Subcutaneous adipose tissue (tissue), 4 donors: ENCODE data around the gene CRTC1. TPM values are rescaled to one million over a fixed set of nuclear protein-coding genes. Genes with fewer than 3 reads are reported as not detected.

ENCODE experiments used
- CTCF ChIP-seq: fragments of 450-650 bp; IDR thresholded peaks from one replicate; pipeline ENCODE4 v1.5.1; 2016; ENCODE audit warnings: low read depth, mild to moderate bottlenecking, control low read depth, antibody characterized with exemption, moderate library complexity
- total RNA-seq, 4 donors: library from RNA; depleted of rRNA; stranded (reverse); fragments of >200 nt; gene quantifications; one replicate each; pipeline ENCODE4 v1.1.0, GENCODE V29; 2016

Gene CRTC1
- total RNA-seq, 4 donors from 2014 or later: 2.0 to 8.3 (median 3.9) TPM

- TF ChIP-seq CTCF: no peak
Observed at GRCh38 chr19:18807861-18808331, 124.4 kb downstream of the CRTC1 start.

- no peak for TF ChIP-seq CTCF
Observed at GRCh38 chr19:18809149-18809868, 125.8 kb downstream of the CRTC1 start.

- TF ChIP-seq CTCF: no peak
Observed at GRCh38 chr19:18814063-18814462, 130.6 kb downstream of the CRTC1 start.

- no peak for TF ChIP-seq CTCF
Observed at GRCh38 chr19:18815673-18816072, 132.2 kb downstream of the CRTC1 start.

GRCh38 chr19:18817574-18817973 lies 134.1 kb downstream of the CRTC1 start:
- no peak for TF ChIP-seq CTCF

GRCh38 chr19:18828786-18829185 lies 145.3 kb downstream of the CRTC1 start:
- TF ChIP-seq CTCF: no peak

- TF ChIP-seq CTCF: no peak
Observed at GRCh38 chr19:18830488-18830887, 147.0 kb downstream of the CRTC1 start.
